NCI-H1436 (cell line): ENCODE data around the gene ZNF438.
"Not testable (repeated sequence)": the region's sequence is repeated elsewhere in the genome, so short reads cannot be mapped to it uniquely, and the experiment has no call there.

Source experiments
- DNase-seq: peaks from one replicate; lab custom pipeline; 2025; lab: John Stamatoyannopoulos, UW

ZNF438 gene

GRCh38 chr10:30984563-30985328 is 46.9 kb downstream of the ZNF438 start:
- DNase-seq = no peak

DNA sequence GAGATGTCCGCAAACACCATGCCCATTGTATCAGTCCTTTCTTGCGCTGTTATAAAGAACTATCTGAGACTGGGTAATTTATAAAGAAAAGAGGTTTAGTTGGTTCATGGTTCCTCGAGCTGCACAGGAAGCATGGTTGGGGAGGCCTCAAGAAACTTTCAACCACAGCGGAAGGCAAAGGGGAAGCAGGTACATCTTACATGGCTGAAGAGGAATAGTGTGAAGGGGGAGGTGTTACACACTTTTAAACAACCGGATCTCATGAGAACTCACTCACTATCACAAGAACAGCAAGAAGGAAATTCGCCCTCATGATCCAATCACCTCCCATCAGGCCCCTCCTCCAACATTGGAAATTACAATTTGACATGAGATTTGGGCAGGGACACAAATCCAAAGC is 48.5 kb downstream of the ZNF438 start:
- DNase-seq = not testable (repeated sequence)

- peak; percentile 36 for DNase-seq
These were observed 50.6 kb downstream of the ZNF438 start for GRCh38 chr10:30980951-30981616.

GRCh38 chr10:30979956-30980355 is 51.7 kb downstream of the ZNF438 start:
- DNase-seq = no peak

- DNase-seq = no peak
These were observed 52.8 kb downstream of the ZNF438 start for GRCh38 chr10:30978843-30979242.

DNA sequence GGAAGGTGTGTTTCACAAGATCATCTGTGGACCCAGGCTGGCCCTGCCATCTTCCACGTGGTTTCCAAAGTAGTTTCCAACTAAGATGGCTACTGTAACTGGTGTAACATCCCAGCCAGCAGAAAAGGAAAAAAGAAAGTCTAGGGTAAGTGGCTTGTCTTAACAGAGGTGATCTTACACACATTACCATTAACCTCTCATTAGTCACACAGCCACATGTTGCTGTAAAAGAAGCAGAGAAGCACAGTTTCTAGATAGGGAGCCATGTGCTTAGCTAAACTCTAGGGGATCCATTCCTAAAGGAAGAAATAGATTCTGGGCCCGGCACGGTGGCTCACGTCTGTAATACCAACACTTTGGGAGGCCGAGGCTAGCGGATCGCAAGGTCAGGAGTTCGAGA is 54.3 kb downstream of the ZNF438 start:
- DNase-seq = no peak

- no peak for DNase-seq
These were observed 56.8 kb downstream of the ZNF438 start for GRCh38 chr10:30974773-30975415.

DNA sequence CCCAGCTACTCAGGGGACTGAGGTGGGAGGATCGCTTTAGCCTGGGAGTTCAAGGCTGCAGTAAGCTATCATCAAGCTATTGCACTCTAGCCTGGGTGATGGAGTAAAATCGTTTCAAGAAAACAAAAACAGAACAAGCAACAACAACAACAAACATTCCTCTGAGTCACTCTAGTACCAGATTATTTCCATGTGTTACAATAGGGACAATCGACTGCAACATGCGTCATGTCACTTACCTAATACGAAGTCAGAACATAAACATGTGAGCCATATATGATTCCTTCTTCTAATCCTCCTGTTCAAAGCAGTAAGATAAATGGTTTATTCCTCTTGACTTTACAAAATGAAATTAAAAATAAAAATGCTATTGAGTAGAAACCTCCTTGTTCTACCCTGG is 57.3 kb downstream of the ZNF438 start:
- DNase-seq = no peak

DNA sequence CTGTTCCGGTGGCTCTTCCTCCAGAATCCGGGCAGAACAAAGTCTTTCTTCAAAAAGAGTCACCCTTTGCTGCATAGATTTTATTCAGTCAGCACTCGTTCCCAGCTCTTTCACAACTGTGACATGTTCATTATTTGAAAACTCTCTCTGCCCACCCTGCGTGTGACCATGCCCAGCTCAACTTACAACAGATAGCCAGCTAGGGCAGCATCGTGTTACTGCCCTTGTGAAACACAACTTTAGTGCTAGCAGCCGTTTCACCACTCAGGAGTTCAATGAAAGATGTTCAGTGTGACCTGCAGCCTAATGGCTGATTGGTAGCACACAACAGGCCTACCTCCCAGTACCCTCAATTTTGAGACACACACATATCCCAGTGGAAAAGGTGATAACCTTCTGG is 57.9 kb downstream of the ZNF438 start:
- DNase-seq = no peak

DNA sequence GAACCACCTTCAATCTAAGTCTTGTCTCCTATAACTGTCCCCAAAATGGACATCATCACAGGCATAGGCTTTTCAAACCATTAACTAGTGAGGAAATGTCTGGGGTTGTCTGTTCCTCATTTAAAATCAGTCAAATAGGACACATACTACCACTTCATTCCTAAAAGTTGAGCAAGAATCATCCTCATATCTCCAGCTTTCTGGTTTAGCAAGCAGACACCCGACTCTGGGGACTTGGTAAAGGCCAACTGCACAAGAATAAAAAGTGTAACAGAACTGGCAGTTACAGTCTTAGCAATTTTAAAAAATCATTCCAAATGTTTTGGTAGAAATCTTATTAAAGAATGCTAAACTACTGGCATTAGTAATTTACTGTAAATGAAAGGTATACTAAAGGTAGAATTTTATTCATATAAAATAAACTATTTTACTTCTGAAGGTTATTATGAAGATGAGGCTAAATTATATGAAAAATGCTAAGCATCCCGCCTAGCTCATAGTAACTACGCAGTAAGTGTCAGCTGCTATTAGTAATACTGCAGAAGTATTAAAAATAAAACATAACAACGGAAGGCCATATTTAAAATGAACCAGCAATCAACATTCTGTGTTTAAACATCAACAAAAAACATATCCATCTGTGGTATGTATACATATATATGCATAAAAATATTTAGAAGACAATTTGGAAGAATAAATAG is 60.8 kb downstream of the ZNF438 start:
- no peak for DNase-seq

DNA sequence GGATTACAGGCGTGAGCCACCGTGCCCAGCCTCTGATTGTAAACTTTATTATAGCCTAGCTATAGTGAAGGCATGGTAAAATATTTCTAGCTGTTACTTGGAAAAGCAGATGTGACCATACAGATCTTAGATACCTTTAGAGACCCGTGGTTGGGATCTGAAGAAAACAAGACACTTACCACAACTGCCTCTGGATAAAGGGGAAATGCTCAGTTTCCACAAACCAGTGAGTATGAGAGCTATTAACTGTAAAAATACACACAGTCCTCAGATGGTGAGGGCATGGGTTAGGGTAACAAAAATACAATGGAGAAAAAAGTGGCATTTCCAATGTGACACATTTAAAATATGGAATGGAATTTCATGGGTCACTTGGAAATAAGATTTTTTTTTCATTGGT is 63.0 kb downstream of the ZNF438 start:
- DNase-seq = no peak

DNA sequence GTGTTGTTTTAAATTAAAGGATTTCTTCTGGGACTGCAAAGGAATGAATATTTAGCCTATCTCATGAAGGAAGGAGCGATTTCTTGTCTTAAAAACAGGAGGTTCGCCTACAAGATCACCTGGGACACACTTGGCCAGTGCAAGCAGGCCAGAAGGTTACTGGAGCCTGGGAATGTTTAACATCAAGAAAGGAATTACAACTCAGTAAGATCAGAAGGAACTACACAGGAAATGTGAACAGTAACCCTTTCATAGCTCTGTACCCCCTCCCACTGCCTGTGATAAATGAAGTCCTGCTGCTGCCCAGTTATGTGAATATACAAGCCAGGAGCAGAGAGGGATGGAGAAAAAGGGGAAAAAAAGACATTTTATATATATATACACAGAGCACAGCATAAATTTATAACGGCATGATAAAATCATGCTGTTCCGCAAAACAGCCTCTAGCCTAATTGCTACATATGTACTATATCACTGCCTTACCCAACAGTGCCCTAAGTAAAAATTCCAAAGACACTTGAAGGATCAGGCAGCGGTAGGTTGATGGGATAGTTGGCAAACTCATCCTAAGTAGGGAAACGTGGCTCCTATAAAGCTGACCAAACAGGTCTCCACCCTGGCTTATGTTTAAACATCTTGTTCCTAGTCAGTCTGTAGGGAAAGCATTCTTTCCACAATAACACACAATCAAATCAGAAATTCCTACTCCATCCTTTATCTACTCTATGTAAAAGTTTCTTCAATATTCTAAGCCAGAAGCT is 63.8 kb downstream of the ZNF438 start:
- DNase-seq = no peak

DNA sequence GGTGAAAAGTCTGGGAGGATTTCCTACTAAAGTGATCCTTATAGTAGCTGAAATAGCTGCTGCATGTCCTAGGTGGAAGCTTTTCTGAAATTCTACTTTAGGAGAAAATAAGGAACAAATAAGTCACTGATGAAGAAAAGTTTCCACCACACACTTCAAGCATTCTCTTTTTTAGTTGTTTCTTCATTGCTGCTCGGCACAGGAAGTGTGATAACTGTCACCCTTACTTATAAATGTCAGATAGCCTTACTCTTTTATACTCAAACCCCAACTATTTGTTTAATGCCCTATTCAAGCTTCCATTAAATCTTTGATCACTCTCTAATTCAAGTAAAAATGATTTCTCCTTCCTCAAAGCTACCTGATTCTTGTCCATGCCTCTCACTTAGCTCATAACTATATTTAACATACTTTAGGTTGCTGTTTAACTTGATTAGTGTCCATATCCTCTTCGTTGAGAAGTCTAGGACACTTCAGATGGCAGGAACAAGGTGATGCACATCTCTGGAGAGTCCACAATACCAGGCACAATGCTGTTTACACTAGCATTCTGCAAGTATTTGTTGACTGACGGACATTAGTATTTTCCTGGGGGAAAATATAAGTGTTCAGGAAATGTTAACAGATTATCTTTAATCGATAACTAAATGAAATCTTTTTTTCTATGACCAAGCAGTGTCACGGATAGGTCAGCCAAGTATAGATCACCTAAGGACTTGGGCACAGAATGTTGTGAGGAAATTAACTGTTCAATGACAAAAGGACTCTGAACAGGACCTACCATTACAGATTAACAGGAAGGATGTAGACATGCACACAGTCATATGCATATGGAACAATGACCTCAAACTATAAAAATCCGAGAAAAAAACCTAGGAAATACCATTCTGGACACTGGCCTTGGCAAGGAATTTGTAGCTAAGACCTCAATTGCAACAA is 67.4 kb downstream of the ZNF438 start:
- DNase-seq = no peak

GRCh38 chr10:30962522-30962921 is 69.1 kb downstream of the ZNF438 start:
- no peak for DNase-seq

DNA sequence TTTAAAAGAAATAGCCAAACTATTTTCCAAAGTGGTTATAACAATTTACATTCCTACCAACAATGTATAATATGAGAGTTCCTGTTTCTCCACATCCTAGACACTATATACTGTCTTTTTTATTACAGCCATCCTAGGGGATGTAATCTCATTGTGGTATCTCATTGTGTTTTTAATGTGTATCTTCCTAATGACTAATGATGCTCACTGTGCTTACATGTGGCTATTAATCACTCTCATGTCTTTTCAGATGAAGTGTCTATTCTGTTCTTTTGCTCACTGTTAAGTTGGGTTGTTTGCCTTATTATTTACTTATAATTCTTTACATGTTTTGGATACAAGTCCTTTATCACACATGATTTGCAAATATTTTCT is 71.8 kb downstream of the ZNF438 start:
- no peak for DNase-seq

DNA sequence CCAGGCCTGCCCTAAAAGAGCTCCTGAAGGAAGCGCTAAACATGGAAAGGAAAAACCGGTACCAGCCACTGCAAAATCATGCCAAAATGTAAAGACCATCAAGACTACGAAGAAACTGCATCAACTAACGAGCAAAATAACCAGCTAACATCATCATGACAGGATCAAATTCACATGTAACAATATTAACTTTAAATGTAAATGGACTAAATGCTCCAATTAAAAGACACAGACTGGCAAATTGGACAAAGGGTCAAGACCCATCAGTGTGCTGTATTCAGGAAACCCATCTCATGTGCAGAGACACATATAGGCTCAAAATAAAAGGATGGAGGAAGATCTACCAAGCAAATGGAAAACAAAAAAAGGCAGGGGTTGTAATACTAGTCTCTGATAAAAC is 82.4 kb downstream of the ZNF438 start:
- DNase-seq = not testable (repeated sequence)

- DNase-seq = no peak
These were observed 87.7 kb downstream of the ZNF438 start for GRCh38 chr10:30944005-30944404.

- no peak for DNase-seq
These were observed 88.2 kb downstream of the ZNF438 start for GRCh38 chr10:30943451-30943850.

DNA sequence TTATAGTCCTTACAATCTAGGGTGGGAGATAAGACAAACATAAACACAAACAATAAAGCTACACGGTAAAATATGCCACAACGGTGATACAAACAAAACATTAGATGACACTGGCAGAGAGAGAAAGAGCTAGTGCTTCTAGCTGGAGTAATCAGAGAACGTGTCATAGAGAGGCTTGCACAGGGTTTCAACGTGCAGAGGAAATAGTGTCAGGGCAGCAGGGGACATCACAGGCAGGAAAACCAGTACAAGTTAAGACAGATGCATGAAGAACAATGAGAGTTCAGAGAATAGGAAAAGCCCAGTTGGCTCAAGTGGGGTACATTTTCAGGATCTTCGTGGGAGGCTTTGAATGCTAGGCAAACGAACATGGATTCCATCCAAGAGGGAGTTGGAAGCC is 91.4 kb downstream of the ZNF438 start:
- DNase-seq = no peak

GRCh38 chr10:30939643-30940251 is 91.9 kb downstream of the ZNF438 start:
- DNase-seq = no peak
